DOHH2 (cell line): Measurements from ENCODE around the gene MYZAP.

ENCODE experiments used
- H3F3A ChIP-seq: fragments of 200-600 bp; sonication (generic), shearing (Covaris generic); 2 replicates; pipeline ENCODE4 v1.6.0; 2016; ENCODE audit warnings: antibody characterized with exemption, mild to moderate bottlenecking; ENCODE audit not compliant: control insufficient read depth, insufficient read depth
- H3K27ac ChIP-seq: fragments of 200-600 bp; sonication (generic); 2 replicates; pipeline ENCODE4 v1.5.1; 2014; ENCODE audit warnings: low read depth, mild to moderate bottlenecking, low read length, moderate library complexity
- H3K27me3 ChIP-seq: fragments of 200-600 bp; sonication (generic); 2 replicates; pipeline ENCODE4 v1.6.1; 2014; ENCODE audit warnings: mild to moderate bottlenecking, low read length, mixed read lengths; ENCODE audit not compliant: control insufficient read depth
- H3K36me3 ChIP-seq: fragments of 200-600 bp; sonication (generic); 2 replicates; pipeline ENCODE4 v1.6.1; 2014; ENCODE audit warnings: mild to moderate bottlenecking, low read length, moderate library complexity, mixed read lengths; ENCODE audit not compliant: control insufficient read depth
- H3K4me1 ChIP-seq: fragments of 200-600 bp; sonication (generic); 2 replicates; pipeline ENCODE4 v1.6.1; 2014; ENCODE audit warnings: mild to moderate bottlenecking, low read length, mixed read lengths; ENCODE audit not compliant: control insufficient read depth
- H3K4me2 ChIP-seq: fragments of 200-600 bp; sonication (generic); 2 replicates; pipeline ENCODE4 v1.6.0; 2014; ENCODE audit warnings: mild to moderate bottlenecking, low read length, moderate library complexity
- H3K4me3 ChIP-seq: fragments of 200-600 bp; sonication (generic); 2 replicates; pipeline ENCODE4 v1.5.1; 2014; ENCODE audit warnings: mild to moderate bottlenecking, low read length, mixed read lengths
- H3K79me2 ChIP-seq: fragments of 200-600 bp; sonication (generic); 2 replicates; pipeline ENCODE4 v1.6.1; 2014; ENCODE audit warnings: mild to moderate bottlenecking, low read length, mixed read lengths; ENCODE audit not compliant: control insufficient read depth
- H3K9me2 ChIP-seq: fragments of 200-600 bp; sonication (generic); replicated peaks from 2 replicates; pipeline ENCODE4 v1.6.1; 2014; ENCODE audit warnings: mild to moderate bottlenecking, low read length, mixed read lengths; ENCODE audit not compliant: control insufficient read depth
- H3K9me3 ChIP-seq: fragments of 200-600 bp; sonication (generic); 2 replicates; pipeline ENCODE4 v1.6.1; 2014; ENCODE audit warnings: antibody characterized with exemption, low read length, mixed read lengths; ENCODE audit not compliant: control insufficient read depth, insufficient read depth
- H4K20me1 ChIP-seq: fragments of 200-600 bp; sonication (generic); 2 replicates; pipeline ENCODE4 v1.6.0; 2014; ENCODE audit warnings: low read depth, mild to moderate bottlenecking, antibody characterized with exemption, low read length, moderate library complexity; ENCODE audit not compliant: control insufficient read depth, insufficient read depth
- CTCF ChIP-seq: fragments of 200-600 bp; sonication (generic); IDR thresholded peaks from one replicate; pipeline ENCODE4 v1.5.1; 2014; ENCODE audit warnings: antibody characterized with exemption, mild to moderate bottlenecking, low read depth, low read length; ENCODE audit not compliant: poor library complexity, severe bottlenecking
- EZH2phosphoT487 ChIP-seq: fragments of 200-600 bp; sonication (generic); IDR thresholded peaks from 2 replicates; pipeline ENCODE4 v1.6.1; 2017; ENCODE audit warnings: borderline replicate concordance, mild to moderate bottlenecking, antibody characterized with exemption, low read length, moderate library complexity, mixed read lengths

MYZAP gene

GRCh38 chr15:57703387-57703786 lies 111.7 kb downstream of the MYZAP start:
- H3K27ac ChIP-seq, result no peak overlapping the region
- no peaks in the 10 kb centered on the region for H3K27me3 ChIP-seq
- peaks cover 26% of the 10 kb centered on the region for H3K79me2 ChIP-seq
- no peak for TF ChIP-seq CTCF
- TF ChIP-seq EZH2phosphoT487, result no peak
- peaks cover 28% of the 10 kb centered on the region for H3K4me1 ChIP-seq
- H4K20me1 ChIP-seq, result no peaks in the 10 kb centered on the region
- no peak overlapping the region for H3K4me2 ChIP-seq
- H3K4me3 ChIP-seq, result no peak overlapping the region
- peaks cover 5% of the 10 kb centered on the region; the same call in 1 of the 2 replicates for H3K9me3 ChIP-seq
- no peaks in the 10 kb centered on the region for H3K9me2 ChIP-seq
- peaks cover 8% of the 10 kb centered on the region for H3K36me3 ChIP-seq
- no peaks in the 10 kb centered on the region for H3F3A ChIP-seq

GRCh38 chr15:57704441-57704840 lies 112.7 kb downstream of the MYZAP start:
- Histone ChIP-seq H3K9me3 (peaks cover 5% of the 10 kb centered on the region; the same call in 1 of the 2 replicates), H3K36me3 (peaks cover 19% of the 10 kb centered on the region), H3K9me2 (no peaks in the 10 kb centered on the region), H3K27me3 (no peaks in the 10 kb centered on the region), H3K4me2 (no peak overlapping the region), H3K27ac (no peak overlapping the region), H3K4me1 (peaks cover 38% of the 10 kb centered on the region), H4K20me1 (no peaks in the 10 kb centered on the region), H3F3A (no peaks in the 10 kb centered on the region), H3K79me2 (peaks cover 36% of the 10 kb centered on the region), H3K4me3 (no peak overlapping the region)
- TF ChIP-seq CTCF, result no peak
- TF ChIP-seq EZH2phosphoT487, result no peak

GRCh38 chr15:57705746-57706404 lies 114.2 kb downstream of the MYZAP start:
- peaks cover 46% of the 10 kb centered on the region for H3K4me1 ChIP-seq
- peaks cover 33% of the 10 kb centered on the region for H3K36me3 ChIP-seq
- H3K27me3 ChIP-seq, result no peaks in the 10 kb centered on the region
- H3K4me2 ChIP-seq, result peak overlapping the region; percentile 77
- no peaks in the 10 kb centered on the region for H3F3A ChIP-seq
- TF ChIP-seq EZH2phosphoT487 (no peak), CTCF (no peak)
- peaks cover 5% of the 10 kb centered on the region; the same call in 1 of the 2 replicates for H3K9me3 ChIP-seq
- peak overlapping the region; percentile 64 for H3K27ac ChIP-seq
- H3K4me3 ChIP-seq, result peak overlapping the region; percentile 89
- H4K20me1 ChIP-seq, result no peaks in the 10 kb centered on the region
- peaks cover 50% of the 10 kb centered on the region for H3K79me2 ChIP-seq
- H3K9me2 ChIP-seq, result no peaks in the 10 kb centered on the region
